Measurements from ENCODE around the gene CYP4F3.
"Not testable (repeated sequence)": the region's sequence is repeated elsewhere in the genome, so short reads cannot be mapped to it uniquely, and the experiment has no call there.

CYP4F3 gene

GRCh38 chr19:15631817-15632216 lies 8.9 kb upstream of the CYP4F3 start:
- FAIRE-seq = no peak

GRCh38 chr19:15633082-15633835 lies 7.4 kb upstream of the CYP4F3 start:
- FAIRE-seq = no peak

DNA sequence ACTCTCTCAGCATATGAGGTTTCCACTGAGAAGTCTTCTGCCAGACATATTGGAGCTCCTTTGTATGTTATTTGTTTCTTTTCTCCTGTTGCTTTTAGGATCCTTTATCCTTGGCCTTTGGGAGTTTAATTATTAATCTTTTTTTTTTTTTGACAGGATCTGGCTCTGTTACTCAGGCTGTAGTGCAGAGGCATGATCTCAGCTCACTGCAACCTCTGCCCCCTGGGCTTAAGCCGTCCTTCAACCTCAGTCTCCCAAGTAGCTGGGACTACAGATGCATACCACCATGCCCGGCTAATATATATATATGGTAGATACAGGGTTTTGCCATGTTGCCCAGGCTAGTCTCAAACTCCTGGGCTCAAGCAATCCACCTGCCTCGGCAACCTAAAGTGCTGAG lies 6.6 kb upstream of the CYP4F3 start:
- no peak for FAIRE-seq

- FAIRE-seq = no peak
These were observed 5.5 kb upstream of the CYP4F3 start for GRCh38 chr19:15635016-15635805.

DNA sequence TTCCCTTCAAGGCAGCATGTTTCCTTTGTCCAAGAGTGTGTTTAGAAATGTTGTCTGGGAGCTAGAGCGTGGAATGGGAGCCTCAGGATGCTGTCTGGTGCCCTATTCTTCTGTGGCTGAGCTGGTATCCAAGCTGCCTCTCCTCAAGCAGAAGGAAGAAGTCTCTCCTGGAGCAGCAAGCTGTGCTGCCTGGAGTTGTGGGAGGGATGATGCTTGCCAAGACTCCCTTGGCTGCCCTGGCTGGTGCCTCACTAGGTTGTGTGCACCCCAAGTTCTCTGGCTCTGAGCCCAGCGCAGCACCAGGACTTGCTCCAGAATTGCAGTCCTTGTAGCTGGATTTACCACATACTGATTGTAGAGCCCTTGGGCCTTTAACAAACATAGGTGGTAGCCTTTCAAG lies 4.7 kb upstream of the CYP4F3 start:
- no peak for FAIRE-seq

DNA sequence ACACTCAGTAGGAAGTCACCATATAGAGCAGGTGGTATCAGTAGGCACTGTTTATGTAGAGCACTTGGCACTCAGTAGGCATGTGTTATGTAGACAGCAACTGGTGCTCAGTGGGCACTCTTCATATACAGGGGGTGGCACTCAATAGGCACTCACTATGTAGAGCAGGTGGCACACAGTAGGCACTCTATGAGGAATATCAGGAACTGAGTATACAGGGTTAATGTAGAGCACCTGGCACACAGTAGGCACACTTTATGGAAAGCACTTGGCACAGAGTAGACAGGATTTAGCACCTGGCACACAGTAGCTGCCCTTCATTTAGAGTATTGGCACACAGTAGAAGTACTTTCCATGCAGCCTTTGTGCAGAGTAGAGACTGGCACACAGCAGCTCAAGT lies 1.1 kb upstream of the CYP4F3 start:
- FAIRE-seq = no peak

DNA sequence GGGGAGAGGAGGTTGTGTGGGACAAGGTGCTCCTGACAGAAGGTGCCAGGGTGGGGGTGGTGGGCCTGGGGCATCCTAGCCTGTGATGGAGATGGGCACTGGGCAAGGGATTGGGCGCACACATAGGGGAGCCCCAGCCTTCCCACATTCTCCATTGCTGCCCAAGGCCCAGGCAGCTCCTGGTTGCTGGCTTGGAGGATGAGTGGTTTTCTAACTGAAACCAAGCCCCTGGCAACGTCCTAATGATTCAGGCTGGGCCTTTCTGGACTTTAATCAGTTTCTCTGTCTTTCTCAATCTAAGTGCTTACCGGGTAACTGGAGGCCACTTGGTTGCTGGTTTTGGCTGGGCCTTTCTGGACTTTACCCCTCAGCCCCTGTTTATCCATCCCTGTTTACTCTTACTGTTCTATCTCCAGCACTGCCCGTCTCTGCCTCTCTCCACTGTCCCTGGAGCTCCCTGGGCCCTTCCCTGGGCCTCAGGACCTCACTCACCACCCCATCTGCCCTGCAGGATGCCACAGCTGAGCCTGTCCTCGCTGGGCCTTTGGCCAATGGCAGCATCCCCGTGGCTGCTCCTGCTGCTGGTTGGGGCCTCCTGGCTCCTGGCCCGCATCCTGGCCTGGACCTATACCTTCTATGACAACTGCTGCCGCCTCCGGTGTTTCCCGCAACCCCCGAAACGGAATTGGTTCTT lies 354 bp downstream of the CYP4F3 start:
- no peak for FAIRE-seq

GRCh38 chr19:15641901-15642491 lies 1.3 kb downstream of the CYP4F3 start:
- no peak for FAIRE-seq

DNA sequence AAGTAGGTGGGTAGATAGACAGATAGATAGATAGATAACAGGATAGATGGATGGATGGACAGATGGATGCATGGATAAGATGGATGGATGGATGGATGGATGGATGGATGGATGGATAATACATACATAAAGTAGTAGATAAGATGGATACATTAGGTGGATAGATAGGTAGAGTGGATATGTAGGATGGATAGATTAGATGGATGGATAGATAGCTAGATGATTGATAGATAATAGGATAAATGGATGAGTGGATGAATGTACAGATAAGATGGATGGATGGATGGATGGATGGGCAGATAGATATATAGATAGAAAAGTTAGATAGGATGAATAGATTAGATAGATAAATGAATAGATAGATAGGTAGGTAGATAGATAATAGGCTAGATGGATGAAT lies 2.1 kb downstream of the CYP4F3 start:
- no peak for FAIRE-seq

DNA sequence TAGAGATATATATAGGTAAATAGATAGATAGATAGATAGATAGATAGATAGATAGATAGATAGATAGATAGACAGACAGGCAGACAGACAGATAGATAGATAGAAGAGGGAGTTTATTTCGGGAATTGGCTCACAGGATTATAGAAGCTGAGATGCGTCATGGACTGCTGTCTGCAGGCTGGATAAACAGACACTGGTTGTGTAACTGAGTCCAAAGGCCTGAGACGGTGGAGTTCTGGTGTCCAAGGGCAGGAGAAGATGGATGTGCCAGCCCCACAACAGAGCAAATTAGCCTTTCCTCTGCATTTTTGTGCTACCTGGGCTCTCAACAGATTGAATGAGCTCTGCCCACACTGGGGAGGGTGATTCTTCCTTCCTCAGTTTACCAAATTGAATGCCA lies 2.7 kb downstream of the CYP4F3 start:
- FAIRE-seq = no peak

- FAIRE-seq = no peak
These were observed 3.5 kb downstream of the CYP4F3 start for GRCh38 chr19:15644066-15644741.

DNA sequence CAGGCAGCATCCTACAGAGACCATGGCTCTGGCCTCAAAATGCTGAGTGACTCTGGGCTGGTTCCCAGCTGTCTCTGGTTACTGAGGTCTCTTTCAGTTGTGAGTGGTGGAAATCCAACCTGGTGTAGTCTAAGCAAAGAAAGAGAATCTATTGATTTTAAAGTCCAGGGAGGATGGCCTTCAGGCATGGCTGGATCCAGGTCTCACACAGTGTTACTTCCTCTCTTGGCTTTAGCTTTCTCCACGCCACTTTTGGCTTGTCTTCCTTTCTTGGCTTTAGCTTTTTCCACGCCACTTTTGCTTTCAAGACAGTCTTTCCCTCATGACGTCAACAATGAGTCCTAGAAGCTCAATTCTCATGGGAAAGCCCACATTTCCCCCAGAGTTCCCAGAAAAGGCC lies 4.1 kb downstream of the CYP4F3 start:
- FAIRE-seq = no peak

GRCh38 chr19:15649526-15649925 lies 8.8 kb downstream of the CYP4F3 start:
- FAIRE-seq = no peak

DNA sequence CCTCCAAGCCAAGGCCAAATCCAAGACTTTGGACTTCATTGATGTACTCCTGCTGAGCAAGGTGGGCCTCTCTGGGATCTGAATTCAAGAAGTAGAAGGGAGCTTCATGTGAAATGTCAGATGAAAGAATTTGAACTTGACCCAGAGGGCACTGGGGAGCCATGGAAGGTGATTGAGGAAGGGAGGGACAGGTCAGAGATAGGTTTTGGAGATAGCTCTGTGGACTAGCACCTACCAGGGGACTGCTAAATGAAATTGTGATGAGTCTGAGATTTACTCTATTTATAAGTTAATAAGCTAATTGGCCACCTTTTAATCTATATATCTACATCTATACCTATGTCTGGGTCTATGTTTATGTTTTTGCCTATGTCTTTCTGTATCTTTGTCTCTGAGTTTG lies 9.4 kb downstream of the CYP4F3 start:
- FAIRE-seq = not testable (repeated sequence)

GRCh38 chr19:15651791-15652190 lies 11.1 kb downstream of the CYP4F3 start:
- FAIRE-seq = no peak

DNA sequence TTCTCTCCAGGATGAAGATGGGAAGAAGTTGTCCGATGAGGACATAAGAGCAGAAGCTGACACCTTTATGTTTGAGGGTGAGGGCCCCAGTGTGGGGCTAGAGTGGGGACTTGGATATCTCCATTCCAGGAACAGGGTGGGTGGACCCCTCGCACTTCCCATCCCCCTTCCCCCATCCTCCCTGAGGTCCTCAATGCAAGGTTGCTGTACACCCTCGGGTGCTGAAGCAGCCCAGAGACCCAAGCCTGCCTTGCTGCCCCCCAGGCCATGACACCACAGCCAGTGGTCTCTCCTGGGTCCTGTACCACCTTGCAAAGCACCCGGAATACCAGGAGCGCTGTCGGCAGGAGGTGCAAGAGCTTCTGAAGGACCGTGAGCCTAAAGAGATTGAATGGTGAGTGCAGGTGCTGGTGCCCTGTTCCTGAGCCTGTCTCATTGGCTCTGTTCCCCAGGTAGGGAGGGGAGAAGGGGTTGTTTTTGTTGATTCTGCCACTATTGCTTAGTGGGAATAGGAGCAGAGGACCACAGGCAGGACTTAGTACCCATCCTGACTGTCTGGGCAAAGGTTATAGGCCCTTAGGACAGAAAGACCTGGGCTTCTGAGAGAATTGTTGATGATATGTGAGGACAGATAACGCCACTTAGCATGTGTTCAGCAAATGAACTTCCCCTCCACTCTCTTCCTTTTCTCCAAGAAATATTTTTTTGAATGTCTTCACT lies 12.0 kb downstream of the CYP4F3 start:
- FAIRE-seq = no peak

- FAIRE-seq = no peak
These were observed 15.8 kb downstream of the CYP4F3 start for GRCh38 chr19:15656467-15656866.

DNA sequence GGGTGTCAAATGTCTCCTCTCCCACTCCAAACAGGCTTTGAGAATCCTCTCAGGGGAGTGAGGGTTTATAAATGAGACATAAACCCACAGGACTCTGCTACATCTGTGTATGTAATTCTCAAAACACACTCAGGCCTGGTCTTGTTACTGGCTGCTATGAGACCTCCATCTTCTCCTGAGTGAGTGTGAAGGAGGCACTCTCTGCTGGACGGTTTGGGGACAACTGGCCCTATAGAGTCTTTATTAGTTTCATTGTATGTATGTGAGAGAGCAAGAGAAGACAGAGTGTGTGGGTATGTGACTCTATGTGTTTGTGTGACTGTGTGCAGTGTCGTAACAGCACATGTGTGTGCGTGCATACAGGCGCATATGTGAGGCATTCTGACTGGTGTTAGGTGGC lies 22.6 kb downstream of the CYP4F3 start:
- no peak for FAIRE-seq

DNA sequence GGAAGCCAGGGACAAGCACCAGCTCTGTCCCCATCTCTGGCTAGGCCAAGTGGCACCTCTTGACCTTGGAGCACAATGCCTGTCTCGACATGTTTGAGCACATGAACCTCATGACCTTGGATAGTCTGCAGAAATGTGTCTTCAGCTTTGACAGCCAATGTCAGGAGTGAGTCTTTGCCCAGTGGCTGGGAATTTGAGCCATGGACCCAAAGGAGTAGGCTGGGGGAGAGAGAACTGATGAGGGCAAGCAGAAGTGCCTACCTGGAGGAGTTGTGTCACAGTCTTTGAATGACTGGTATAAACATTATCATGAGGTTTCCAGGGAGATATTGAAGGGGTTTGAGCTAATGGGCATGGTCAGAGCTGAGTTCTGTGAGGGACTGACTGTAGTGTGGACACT lies 25.5 kb downstream of the CYP4F3 start:
- FAIRE-seq = no peak

- no peak for FAIRE-seq
These were observed 26.2 kb downstream of the CYP4F3 start for GRCh38 chr19:15666883-15667282.

DNA sequence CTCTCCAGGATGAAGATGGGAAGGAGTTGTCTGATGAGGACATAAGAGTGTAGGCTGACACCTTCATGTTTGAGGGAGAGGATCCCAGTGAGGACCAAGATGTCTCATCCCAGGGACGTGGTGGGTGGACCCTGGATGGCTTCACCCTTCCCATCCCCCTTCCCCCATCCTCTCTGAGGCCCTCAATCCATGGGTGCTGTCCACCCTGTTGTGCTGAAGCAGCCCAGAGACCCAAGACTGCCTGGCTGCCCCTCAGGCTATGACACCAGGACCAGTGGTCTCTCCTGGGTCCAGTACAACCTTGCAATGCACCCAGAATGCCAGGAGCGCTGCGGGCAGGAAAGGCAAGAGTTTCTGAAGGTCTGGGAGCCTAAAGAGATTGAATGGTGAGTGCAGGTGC lies 28.7 kb downstream of the CYP4F3 start:
- no peak for FAIRE-seq

DNA sequence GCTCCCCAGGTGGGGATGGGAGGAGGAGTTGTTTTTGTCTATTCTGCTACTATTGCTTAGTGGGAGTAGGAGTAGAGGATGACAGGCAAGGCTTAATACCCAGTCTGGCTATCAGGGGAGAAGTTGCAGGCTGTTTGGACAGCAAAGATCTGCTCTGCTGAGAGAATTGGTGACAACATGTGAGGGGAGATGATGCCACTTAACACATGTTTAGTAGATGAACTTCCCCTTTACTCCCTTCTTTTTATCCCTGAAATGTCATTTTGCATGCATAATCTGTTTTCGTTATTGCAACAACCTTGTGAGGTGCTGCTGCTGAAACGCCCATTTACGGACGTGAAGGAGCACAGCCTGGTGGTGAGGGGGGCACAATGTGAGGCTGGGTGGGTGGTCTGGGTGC lies 29.2 kb downstream of the CYP4F3 start:
- no peak for FAIRE-seq
